GM21619 (cell line): ENCODE data around the gene PSG7.
"Not testable (repeated sequence)": the region's sequence is repeated elsewhere in the genome, so short reads cannot be mapped to it uniquely, and the experiment has no call there.

ENCODE experiments used
- ATAC-seq: cut with Tn5 transposase; IDR thresholded peaks from one replicate; pipeline ENCODE4 v1.9.1; 2021; ENCODE audit not compliant: unreplicated experiment

The PSG7 gene

DNA sequence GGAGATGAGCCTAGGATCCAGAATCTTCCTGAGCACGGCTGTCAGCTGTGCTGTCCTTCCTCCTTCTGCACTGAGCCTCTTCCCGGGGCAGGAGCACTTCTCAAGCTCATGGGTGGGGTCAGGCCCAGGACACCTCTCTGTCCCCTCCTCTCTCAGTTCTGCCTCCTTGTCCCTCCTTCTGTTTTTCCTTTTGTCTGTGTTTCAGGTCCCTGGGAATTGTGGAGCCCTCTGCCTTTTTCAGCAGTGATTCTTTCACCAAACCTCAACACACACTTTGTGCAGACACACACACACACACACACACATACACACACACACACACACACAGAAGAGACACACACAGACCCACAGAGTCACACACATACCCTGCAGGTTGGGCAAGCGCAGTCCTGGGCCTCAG lies at the start of gene PSG7:
TSS of gene PSG7 (minus strand) at position 101 of the 400 bp plus-strand sequence. CDS start 131 bp downstream, outside the sequence.
- not testable (repeated sequence) for ATAC-seq

DNA sequence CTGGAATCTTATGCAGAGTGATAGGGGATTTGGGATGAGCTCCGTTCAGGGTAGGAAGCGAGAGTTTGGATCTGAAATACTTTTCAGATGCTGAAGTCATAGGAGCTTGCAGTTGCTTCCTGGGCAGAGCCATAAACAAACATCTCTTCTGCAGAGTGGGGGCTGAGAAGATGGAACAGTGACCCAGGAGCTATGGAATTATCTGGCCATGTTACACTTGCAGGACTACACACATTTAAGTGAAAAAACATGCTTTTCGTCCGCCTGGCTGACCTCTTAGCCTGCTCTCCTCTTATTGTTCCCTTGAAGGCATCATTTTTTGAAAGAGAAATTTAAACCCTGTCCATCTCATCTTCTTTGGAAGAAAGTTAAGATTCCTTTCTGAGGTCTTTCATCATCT lies 48.6 kb upstream of the PSG7 start:
- ATAC-seq = no peak

DNA sequence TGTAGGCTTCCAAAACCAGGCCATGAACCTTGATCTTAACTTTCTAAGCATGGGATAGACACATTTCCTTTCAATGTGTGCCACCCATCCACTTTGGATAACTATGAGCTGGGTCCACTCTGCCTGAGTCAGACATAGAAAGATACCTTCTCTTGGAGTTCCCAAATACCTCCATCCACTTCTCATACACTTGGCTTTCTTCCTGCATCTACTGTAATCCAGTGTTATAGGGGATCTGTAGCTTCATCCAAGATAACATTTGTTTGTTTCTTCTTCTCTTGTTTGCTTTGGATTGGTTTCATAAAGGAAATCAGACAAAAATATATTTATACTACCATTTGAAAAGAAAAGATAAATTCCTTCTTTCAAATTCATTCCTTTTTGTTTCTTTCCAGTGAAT lies 45.1 kb upstream of the PSG7 start:
- ATAC-seq = not testable (repeated sequence)

DNA sequence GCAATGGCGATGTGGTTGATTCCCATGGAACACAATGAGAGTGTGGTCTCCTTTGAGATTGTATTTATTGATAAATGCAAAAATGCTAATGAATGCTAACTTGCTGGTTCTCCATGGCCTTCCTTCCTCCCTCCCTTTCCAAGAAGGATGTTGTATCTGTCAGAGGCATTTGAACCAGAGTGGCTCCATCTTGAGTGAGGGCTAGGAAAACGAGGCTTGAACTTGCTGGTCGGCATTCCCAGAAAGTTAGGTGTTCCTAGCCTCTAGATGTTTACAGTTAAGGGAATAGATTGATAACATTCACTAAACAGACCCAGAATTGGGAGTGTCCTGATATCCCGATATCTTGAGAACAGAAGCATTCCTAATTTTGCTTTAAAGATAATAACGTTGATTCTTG lies 34.4 kb upstream of the PSG7 start:
- ATAC-seq = not testable (repeated sequence)

DNA sequence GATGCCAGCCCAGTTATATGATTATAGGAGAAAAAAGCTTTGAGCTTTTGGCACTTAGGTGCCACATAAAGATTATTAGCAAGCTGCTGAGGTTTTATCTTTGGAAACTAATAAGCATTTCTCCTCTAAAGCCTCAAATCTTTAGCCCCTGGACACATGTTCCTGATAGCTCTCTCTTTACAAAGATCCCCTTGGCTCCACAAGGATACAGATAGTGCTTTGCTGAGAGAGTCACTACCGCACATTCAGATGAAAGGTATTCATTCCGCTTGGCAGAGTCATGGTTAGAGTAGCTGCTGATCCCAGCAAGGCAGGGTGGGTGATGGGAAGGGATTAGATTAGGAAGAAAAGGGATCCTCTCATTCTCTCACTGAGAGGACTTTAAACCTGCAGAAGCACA lies 28.2 kb upstream of the PSG7 start:
- ATAC-seq = no peak

DNA sequence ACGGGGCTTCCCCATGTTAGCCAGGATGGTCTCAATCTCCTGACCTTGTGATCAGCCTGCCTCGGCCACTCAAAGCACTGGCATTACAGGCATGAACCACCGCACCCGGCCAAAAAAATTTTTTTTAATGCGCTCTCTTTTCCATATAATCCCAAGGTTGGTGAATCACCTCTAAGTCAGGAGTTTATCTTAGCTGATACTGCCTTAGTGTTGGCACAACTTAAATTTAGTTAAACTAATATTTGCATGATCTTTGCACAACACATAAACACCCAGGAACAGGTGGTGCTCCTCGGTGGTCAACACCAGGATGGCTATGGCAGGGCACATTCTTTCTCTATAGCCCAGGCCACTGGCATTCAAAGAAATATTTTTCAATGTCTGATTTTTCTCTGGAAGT lies 24.1 kb upstream of the PSG7 start:
- no peak for ATAC-seq

DNA sequence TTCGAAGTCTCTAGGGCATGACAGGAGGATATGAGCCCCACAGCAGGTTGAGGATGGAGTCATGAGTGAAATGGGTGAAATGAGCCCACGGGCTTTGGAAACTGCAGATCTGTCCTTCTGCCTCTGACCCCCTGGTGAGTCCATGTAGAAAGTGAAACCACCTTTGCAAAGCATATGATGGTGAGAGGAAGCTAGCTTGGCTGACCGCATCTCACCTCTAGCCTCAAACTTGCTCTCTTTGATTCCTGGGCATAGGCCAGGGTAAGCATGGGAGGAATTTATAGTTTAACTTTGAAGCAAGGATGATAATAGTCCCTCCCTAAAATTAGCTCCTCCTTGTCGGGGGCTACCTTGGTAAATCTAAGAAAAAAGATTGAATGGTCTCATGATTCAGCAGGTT lies 15.1 kb upstream of the PSG7 start:
- not testable (repeated sequence) for ATAC-seq

DNA sequence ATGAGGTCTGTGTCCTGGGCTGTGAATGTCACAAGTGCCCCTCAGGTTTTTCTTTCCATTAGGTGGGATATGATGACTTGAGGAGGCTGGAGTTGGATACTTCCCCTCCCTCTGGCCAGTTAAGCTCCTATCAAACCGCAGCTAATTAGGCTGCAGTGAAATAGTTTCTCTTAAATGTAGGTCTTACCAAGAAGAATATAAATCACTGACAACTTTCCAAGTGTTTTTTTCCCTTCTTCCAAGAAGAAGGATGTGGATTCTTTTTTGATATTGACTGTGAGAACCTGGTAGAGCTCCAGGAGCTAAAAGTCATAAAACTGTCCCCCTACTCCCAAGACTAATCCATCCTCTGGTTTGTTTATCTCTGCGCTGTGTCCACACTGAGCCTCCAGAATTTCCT lies 14.5 kb upstream of the PSG7 start:
- ATAC-seq = not testable (repeated sequence)

DNA sequence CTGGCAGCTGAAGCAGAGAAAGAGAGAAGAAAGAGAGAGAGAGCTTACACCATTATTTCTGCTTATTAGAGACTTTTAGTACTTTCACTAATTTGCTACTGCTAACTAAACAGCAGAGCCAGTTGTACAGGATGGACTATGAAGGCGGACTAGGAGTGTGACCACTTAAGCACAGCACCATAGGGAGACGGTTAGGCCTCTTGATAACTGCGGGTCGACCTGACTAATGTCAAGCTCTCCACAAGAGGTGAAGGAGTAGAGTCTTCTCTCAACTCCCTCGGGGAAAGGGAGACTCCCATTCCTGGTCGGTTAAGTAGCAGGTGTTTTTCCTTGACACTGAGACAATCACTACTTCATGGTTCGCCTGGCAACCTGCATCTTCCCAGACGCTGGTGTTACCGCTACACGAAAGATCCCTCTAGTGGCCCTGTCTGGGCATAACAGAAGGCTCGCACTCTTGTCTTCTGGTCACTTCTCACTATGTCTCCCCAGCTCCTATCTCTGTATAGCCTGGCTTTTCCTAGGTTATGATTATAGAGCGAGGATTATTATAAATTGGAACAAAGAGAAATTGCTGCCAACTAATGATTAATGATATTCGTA lies 5.3 kb upstream of the PSG7 start:
- ATAC-seq = no peak

DNA sequence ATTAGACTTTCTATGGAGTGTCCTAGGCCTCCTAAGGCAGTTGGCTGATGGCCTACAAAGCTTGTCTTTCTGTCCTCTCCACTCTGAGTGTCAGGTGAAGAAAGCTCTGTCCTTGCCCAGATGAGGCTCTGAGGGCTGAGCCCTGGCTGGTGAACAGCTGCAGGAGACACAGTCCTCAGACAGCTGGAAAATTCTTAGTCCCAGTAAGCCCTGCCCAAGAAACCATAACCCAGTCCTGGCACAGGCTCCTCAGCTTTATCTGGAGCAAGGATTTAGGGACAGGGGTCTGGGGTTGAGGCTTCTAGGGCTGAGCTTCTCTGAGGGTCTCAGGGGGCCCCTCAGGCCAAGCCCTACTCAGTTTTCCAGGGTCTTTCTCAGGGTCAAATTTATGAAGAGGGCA lies 2.3 kb downstream of the PSG7 start:
- ATAC-seq = not testable (repeated sequence)

DNA sequence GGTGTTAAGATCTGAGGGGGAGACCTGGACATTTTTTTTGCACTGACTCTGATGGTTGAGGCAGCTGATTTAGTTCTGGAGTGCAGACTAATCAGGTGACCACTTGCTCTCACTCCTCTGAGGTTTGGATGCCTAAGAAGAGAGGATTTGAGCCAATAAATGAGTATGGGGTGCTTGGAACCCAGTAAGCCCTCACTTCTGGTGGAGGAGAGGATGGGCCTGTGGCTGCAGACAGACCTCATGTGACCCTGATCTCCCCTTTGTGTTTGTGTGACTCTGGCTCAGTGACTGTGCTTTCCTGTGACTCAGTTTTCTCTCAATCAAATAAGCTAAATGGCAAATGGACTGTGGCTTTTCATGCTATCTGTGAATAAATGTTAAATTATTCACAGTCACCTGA lies 2.8 kb downstream of the PSG7 start:
- not testable (repeated sequence) for ATAC-seq

DNA sequence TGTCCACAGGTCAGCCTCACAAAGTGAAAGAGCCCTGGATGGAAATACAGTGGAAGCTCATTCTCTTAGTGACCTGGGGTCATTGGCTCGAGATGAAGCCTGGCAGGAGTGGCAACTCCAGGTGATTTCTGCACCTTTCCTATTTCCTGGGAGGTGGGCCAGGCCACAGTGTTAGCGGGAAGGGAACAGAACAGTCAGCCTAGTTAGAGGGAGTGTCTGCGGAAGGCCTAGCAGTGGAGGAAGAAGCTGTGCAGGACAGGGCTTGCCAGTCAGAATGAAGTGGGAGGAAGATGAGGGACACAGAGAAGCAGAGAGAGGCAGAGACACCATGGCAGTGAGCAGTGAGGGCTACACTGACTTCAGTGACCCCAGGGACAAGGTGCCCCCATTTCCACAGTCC lies 3.6 kb downstream of the PSG7 start:
- ATAC-seq = not testable (repeated sequence)

DNA sequence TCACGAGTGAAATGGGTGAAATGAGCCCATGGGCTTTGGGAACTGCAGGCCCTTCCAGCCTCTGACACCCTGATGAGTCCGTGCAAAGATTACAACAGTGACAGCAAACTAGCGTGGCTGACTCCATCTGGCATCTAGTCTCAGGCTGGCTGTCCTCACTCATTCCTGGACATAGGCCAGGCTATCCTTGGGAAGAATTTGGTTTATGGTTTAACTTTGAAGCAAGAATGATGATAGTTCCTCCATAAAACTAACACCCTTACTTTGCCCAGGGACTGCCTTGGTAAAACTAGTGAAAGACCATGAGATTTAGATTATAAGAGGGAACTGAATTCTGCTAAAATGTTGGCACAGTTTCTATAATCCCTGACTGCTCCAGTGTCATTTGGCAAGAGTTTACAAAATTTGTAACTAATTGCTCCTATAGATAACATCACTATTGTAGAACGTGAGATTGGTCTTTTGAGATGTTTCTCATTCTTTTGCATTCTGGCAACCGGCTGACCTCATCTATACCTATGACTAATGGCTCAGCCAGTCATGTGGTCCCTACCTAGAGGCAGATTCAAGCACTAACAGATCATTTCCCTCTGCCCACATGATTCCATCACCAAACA lies 4.4 kb downstream of the PSG7 start:
- ATAC-seq = not testable (repeated sequence)

DNA sequence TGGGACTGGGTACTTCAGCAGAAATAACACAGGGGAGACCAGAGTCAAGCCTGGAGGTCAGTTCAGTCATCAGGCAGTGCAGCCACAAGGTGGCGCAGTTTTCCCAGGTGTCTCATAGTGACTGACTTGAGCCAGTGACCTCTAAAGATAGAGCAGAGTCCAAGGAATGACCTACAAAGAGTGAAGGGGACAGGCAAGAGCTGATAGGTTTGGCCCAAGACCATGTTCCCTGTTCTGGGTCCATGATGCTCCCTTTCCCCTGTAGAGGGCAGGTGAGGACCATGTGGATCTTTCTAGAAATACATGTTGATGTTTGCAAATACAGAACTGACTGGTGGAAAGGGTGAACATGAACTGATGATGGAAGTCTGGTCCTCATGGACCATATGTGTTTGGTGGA lies 6.8 kb downstream of the PSG7 start:
- ATAC-seq = not testable (repeated sequence)

DNA sequence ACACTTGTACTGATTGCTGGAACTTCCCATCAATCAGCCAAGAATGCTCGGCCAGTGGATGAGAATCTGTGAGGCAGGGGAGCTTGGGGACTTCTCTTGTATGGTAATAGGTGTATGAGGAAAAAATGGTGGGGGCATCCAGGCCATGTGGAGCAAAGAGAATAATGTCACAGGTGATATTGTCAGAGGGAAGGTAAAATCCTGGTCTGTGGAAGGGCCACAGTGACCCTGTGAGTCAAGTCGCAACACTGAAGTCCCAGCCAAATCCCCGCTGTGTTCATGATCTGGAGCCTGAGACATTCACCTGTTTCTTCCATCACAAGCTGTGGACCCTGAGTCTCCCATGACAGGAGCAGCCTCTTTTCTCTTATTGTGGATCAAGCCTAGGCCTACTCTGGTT lies 8.1 kb downstream of the PSG7 start:
- ATAC-seq = no peak

DNA sequence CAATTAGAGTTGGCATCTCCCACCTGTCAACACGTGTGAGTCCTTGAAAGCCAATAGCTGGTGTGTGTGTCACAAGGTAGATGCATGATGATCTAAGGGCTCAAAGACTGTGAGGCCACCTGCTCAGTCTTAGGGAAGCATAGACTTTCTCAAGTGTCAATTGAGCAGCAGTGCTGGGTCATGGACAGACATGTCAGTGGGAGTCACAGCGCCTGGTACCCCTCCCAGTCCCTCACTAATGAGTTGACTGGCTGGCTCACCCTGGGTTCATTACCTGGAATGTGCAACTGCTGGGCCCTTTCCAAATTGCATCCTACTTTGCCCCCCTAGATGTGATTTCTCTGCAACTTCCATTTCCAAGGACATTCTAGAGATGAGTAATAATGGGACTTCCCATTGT lies 10.2 kb downstream of the PSG7 start:
- ATAC-seq = no peak

DNA sequence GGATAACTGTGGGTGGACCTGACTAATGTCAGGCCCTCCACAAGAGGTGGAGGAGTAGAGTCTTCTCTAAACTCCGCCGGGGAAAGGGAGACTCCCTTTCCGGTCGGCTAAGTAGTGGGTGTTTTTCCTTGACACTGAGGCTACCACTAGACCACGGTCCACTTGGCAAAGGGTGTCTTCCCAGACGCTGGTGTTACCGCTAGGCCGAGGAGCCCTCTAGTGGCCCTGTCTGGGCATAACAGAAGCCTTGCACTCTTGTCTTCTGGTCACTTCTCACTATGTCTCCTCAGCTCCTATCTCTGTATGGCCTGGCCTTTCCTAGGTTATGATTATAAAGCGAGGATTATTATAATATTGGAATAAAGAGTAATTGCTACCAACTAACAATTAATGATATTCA lies 13.9 kb downstream of the PSG7 start:
- ATAC-seq = not testable (repeated sequence)

DNA sequence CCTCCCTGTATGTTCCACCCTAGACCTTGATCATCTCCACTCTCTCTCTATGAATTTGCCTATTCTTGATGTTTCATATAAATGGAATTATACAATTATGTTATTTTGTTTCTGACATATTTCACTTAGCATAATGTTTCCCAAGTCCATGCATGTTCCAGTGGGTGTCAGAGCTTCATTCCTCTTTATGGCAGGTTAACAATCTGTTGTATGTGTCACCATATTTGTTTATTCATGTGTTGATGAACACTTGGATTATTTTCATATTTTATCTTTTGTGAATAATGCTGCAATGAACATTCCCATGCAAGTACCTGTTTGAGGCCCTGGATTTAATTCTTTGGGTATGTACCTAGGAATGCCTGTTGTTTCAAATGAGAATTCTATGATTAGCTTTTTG lies 16.0 kb downstream of the PSG7 start:
- ATAC-seq = not testable (repeated sequence)

DNA sequence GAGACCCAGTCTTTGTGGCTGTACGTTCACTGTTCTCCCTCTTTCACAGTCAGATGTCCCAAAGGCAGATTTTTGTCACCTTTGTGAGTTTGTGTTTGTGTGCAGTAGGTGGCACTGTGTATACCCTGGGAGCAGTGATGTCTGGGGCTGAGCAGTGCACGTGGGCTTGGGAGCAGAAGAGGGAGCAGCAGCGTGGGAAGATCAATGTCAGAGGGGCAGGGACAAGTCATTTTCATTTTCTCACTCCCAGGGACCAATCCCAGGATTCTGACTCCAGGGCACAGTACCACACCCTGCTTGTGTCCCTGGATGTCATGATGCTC lies 17.3 kb downstream of the PSG7 start:
- no peak for ATAC-seq

DNA sequence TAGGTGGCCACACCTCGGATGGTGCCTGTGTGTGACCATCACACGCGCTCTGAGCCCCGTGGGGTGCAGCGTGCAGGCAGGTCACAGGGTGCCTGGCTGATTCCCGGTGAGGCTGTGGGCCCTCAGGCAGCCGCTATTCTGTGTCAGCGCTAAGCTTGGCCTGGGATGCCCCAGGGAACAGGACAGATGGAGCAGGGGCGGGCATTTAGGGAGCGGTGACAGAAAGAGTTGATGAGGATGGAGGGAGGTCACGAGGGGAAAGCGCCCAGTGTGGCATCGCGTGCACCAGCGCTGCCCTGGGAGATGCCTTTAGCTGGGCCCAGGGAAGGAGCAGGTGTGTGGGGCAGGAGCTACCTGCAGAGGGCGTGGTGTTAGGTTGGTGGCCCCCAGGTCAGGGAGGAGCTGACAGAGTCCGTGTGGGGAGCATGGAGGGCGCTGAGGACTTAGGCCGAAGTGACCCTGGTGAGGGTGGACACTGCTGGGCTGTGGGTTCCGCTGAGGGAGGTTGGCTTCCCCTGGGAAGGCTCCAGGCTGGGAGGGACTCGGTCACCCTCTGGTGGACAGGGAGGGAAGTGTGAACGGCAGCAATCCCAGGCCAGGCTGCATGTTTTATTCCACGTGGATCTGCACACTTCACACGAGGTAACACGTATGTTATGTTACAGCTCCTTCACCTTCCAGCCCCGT lies 17.8 kb downstream of the PSG7 start:
- not testable (repeated sequence) for ATAC-seq

DNA sequence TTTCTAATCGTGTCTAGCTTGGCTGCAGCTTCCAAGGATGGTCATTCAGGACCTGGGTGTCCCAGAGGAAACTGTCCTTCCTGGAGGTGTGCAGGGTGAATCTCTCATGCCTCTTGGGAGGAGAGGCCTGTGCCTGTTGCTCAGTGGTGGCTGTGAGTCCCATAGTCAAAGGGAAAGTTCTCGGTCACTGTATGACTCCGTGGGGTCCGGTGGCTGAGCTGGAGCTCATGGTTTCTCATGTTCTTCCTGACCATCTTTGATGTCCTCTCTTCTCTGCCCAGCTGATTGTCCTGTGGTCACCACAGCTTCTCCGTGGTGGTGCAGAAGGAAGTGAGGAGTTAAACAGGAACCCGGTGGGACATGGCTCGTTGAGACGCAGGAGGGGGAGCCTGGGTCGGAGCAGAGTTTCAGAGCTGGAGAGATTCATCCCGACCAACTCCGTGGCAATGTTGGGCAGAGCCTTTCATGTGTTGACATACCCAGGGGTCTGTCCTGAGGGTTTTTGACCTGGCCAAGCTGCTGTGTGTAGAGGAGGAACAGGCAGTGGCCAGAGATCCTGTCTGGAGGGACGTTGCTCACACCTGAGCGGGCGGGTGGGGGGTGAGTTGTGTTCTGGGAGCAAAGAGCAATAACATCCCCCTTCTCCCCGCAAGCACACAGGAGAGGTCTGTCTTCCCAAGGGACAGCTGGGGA lies 18.5 kb downstream of the PSG7 start:
- ATAC-seq = not testable (repeated sequence)

DNA sequence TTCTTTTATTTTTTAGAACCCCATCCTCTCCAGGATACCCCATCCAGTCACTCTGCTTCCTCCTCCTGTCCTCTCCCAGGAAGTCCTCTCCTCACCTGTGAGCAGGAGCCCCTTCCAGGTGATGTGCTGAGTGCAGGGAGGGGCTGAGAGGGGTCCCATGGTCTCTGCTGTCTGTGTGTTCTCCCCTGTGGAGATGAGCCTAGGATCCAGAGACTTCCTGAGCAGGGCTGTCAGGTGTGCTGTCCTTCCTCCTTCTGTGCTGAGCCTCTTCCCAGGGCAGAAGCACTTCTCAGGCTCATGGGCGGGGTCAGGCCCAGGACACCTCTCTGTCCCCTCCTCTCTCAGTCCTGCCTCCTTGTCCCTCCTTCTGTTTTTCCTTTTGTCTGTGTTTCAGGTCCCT lies 19.4 kb downstream of the PSG7 start, which contains the start of gene PSG6:
TSS of gene PSG6 (minus strand) at position 261 of the 400 bp plus-strand sequence. CDS start at position 159, 102 bp downstream.
- not testable (repeated sequence) for ATAC-seq
